Right lobe of liver (tissue), 4 donors: ENCODE measurements around the gene DAZAP1.

Experiments used
- CTCF ChIP-seq, 4 donors: fragments of 200-600 bp in 3 of 4; fragments of 450-650 bp in 1 of 4; IDR thresholded peaks; one replicate each; pipeline versions ENCODE4 v1.5.1 to v1.8.0; 2016 to 2022; ENCODE audit warnings: antibody characterized with exemption in 4 of 4, mild to moderate bottlenecking in 2 of 4
- POLR2A ChIP-seq: fragments of 450-650 bp; IDR thresholded peaks from one replicate; pipeline ENCODE4 v1.6.1; 2017; ENCODE audit warnings: antibody characterized with exemption, mild to moderate bottlenecking
- donor health status: DM: no; HTN: no; CAD: no.
- donor health status: DM: no; HTN: no; CAD: no.
- donor health status: DM: no; HTN: yes; CAD: no.

- TF ChIP-seq CTCF (IDR thresholded peaks at IDR 0.05), result no peak
- TF ChIP-seq POLR2A, result no peak
Measured at GRCh38 chr19:1423436-1424191, 16.2 kb downstream of the DAZAP1 start.
